K562 (cell line): ENCODE data around the gene POLE2. TPM values are rescaled to one million over a fixed set of nuclear protein-coding genes. Genes with fewer than 3 reads are reported as not detected.

Experiments used
- ATAC-seq: fragments of 200-7000 bp; cut with Tn5 transposase; 3 replicates; pipeline ENCODE4 v1.9.1; 2020; ENCODE audit warnings: moderate library complexity
- BruUV-seq: library from RNA; stranded (reverse); fragments of 400-500 nt; replicated peaks from 2 replicates; lab custom pipeline; 2021; lab: Mats Ljungman, UMichigan
- CTCF ChIA-PET: fragments of 300-600 bp; formaldehyde crosslinking; extraction: SDS; loops from one replicate; lab custom pipeline; 2021; ENCODE audit warnings: low intra/inter-chr PET ratio; lab: Yijun Ruan, JAX
- POLR2A ChIA-PET: fragments of 300-600, 350-650 bp; sonication (Branson Sonifier 250); formaldehyde crosslinking; extraction: SDS; loops from one replicate; lab custom pipeline; 2021; ENCODE audit warnings: antibody characterized with exemption, inconsistent platforms; lab: Yijun Ruan, JAX
- DNase-seq, 4 experiments: peaks; one replicate each; pipeline versions ENCODE4 v3.0.0 to v3.0.0-alpha.2; 2011 to 2018; ENCODE audit warnings: low spot score in 3 of 4, mixed read lengths in 3 of 4; ENCODE audit errors: extremely low read depth in 1 of 4
- FAIRE-seq: peaks from 2 replicates; lab custom pipeline; 2011; peaks lifted over from hg19 to GRCh38; lab: Jason Lieb, UNC
- H2AFZ ChIP-seq: 2 replicates; pipeline ENCODE4 v1.6.0; 2011; ENCODE audit warnings: low read depth, low read length, control low read depth, inconsistent platforms
- H3K27ac ChIP-seq: fragments of 200-600 bp; 3 replicates; pipeline ENCODE4 v1.8.0; 2011; ENCODE audit warnings: low read depth, mild to moderate bottlenecking, control low read depth, inconsistent platforms, low read length, moderate library complexity, mixed read lengths; ENCODE audit errors: extremely low read depth
- H3K27me3 ChIP-seq, 2 experiments: fragments of 300-600 bp in 1 of 2; 2 replicates in 1 of 2; 3 replicates in 1 of 2; pipeline versions ENCODE4 v1.6.0 to v1.8.0; 2011; ENCODE audit warnings: inconsistent platforms in 2 of 2, low read length in 2 of 2, mild to moderate bottlenecking in 1 of 2, mixed read lengths in 1 of 2, moderate library complexity in 1 of 2; ENCODE audit not compliant: control insufficient read depth in 2 of 2, insufficient read depth in 2 of 2
- H3K36me3 ChIP-seq: fragments of 300-600 bp; 3 replicates; pipeline ENCODE4 v1.8.0; 2011; ENCODE audit warnings: mild to moderate bottlenecking, low read length, inconsistent platforms; ENCODE audit not compliant: control insufficient read depth, insufficient read depth
- H3K4me1 ChIP-seq, 2 experiments: fragments of 200-600 bp in 1 of 2; replicated peaks in 1 of 2; 2 replicates in 1 of 2; 3 replicates in 1 of 2; pipeline versions ENCODE4 v1.5.1 to v1.8.0; 2011; ENCODE audit warnings: inconsistent platforms in 2 of 2, low read length in 2 of 2, mild to moderate bottlenecking in 1 of 2, mixed read lengths in 1 of 2, moderate library complexity in 1 of 2; ENCODE audit not compliant: control insufficient read depth in 2 of 2, insufficient read depth in 2 of 2
- H3K4me2 ChIP-seq: 2 replicates; pipeline ENCODE4 v1.6.1; 2011; ENCODE audit warnings: low read length, control low read depth, inconsistent platforms, mixed read lengths; ENCODE audit not compliant: insufficient read depth
- H3K4me3 ChIP-seq: fragments of 200-600 bp; sonication (generic), shearing (Covaris generic); 2 replicates; pipeline ENCODE4 v1.5.1; 2016; ENCODE audit warnings: control low read depth, inconsistent platforms
- H3K79me2 ChIP-seq: fragments of 200-600 bp; 3 replicates; pipeline ENCODE4 v1.8.0; 2011; ENCODE audit warnings: low read length, inconsistent platforms; ENCODE audit not compliant: control insufficient read depth, insufficient read depth
- H3K9ac ChIP-seq, 2 experiments: 2 replicates each; pipeline versions ENCODE4 v1.6.0 to v1.6.1; 2011; ENCODE audit warnings: low read depth in 2 of 2, low read length in 2 of 2, control low read depth in 1 of 2, inconsistent platforms in 1 of 2, mild to moderate bottlenecking in 1 of 2, mixed read lengths in 1 of 2; ENCODE audit not compliant: insufficient read depth in 1 of 2
- H3K9me1 ChIP-seq: one replicate; pipeline ENCODE4 v1.6.0; 2011; ENCODE audit warnings: inconsistent platforms, mild to moderate bottlenecking, low read length, moderate library complexity; ENCODE audit not compliant: control insufficient read depth, insufficient read depth
- H3K9me3 ChIP-seq: replicated peaks from 2 replicates; pipeline ENCODE4 v1.5.1; 2011; ENCODE audit warnings: low read depth, low read length, inconsistent platforms; ENCODE audit not compliant: control insufficient read depth, insufficient read depth
- H4K20me1 ChIP-seq: replicated peaks from 2 replicates; pipeline ENCODE4 v1.6.1; 2011; ENCODE audit warnings: low read length, inconsistent platforms, mixed read lengths; ENCODE audit not compliant: control insufficient read depth, insufficient read depth
- HMGN3 ChIP-seq: IDR thresholded peaks from 2 replicates; pipeline ENCODE4 v1.6.1; 2011; ENCODE audit warnings: borderline replicate concordance, low read depth, mild to moderate bottlenecking, mixed read lengths, low read length; ENCODE audit not compliant: insufficient read length; ENCODE audit errors: extremely low read depth
- NFE2 ChIP-seq: IDR thresholded peaks from 2 replicates; pipeline ENCODE4 v1.6.1; 2014; ENCODE audit warnings: antibody characterized with exemption, low read depth
- PURB ChIP-seq: sonication (generic); formaldehyde crosslinking; IDR thresholded peaks from 2 replicates; pipeline ENCODE4 v1.9.0; 2021; ENCODE audit warnings: low read depth, mild to moderate bottlenecking, missing genetic modification reagents
- SIN3A ChIP-seq, 2 experiments: fragments of 150-350 bp in 1 of 2; IDR thresholded peaks; 2 replicates each; pipeline ENCODE4 v1.6.1; 2011 to 2016; ENCODE audit warnings: borderline replicate concordance in 2 of 2, low read depth in 2 of 2, low read length in 2 of 2, mild to moderate bottlenecking in 2 of 2, moderate library complexity in 2 of 2; ENCODE audit not compliant: control insufficient read depth in 1 of 2
- TEAD4 ChIP-seq, 2 experiments: sonication (generic) in 1 of 2; formaldehyde crosslinking in 1 of 2; IDR thresholded peaks; 2 replicates each; pipeline versions ENCODE4 v1.6.1 to v1.8.0; 2012 to 2022; ENCODE audit warnings: borderline replicate concordance in 1 of 2, inconsistent platforms in 1 of 2, low read length in 1 of 2, mild to moderate bottlenecking in 1 of 2, missing genetic modification reagents in 1 of 2
- ZNF124 ChIP-seq: sonication (generic); formaldehyde crosslinking; IDR thresholded peaks from 2 replicates; pipeline ENCODE4 v1.8.1; 2022; ENCODE audit warnings: missing genetic modification reagents
- ZNF23 ChIP-seq: fragments of 250-450 bp; sonication (Bioruptor Pico); IDR thresholded peaks from 2 replicates; pipeline ENCODE4 v1.4.0; 2020; ENCODE audit warnings: mild to moderate bottlenecking
- ZNF551 ChIP-seq: fragments of 250-450 bp; sonication (Bioruptor Pico); IDR thresholded peaks from 2 replicates; pipeline ENCODE4 v1.5.0; 2021; ENCODE audit warnings: mild to moderate bottlenecking, moderate library complexity
- ZNF592 ChIP-seq: fragments of 450-650 bp; IDR thresholded peaks from 2 replicates; pipeline ENCODE4 v1.6.1; 2017; ENCODE audit warnings: antibody characterized with exemption, mild to moderate bottlenecking
- WGBS: fragments of 100-300 bp; shearing (Covaris generic); methylation state at CpG from one replicate; pipeline ENCODE4 v1.1.6; 2016; ENCODE audit warnings: low coverage, mixed read lengths; ENCODE audit not compliant: insufficient coverage; ENCODE audit errors: missing lambda C conversion rate; 5-methylcytosine and 5-hydroxymethylcytosine counted together
- in situ Hi-C: fragments of 300-500 bp; cut with MboI; formaldehyde crosslinking; loops from 4 replicates; pipeline ENCODE4 v1.15.0; 2018; ENCODE audit warnings: inconsistent platforms, mixed read lengths
- intact Hi-C: fragments of 100-400 bp; cut with micrococcal nuclease; formaldehyde crosslinking; loops from 2 replicates; pipeline ENCODE4 v1.14.2; 2022
- polyA plus RNA-seq, 8 experiments: library from polyadenylated mRNA; depleted of rRNA in 4 of 8; stranded (reverse) in 5 of 8; unstranded in 3 of 8; fragments of >200 nt; fragmentation: Nextera tagmentation in 2 of 8; fragmentation: Illumina TruSeq in 1 of 8; extraction: Ambion mirVana in 2 of 8; extraction: Trizol in 1 of 8; gene quantifications; 2 replicates each; pipeline versions ENCODE4 v1.2.1 to v1.2.3, GENCODE V29; 2011 to 2014; ENCODE audit warnings: inconsistent platforms in 1 of 8, missing spikeins in 1 of 8
- total RNA-seq, 7 experiments: library from RNA; depleted of rRNA in 6 of 7; stranded (reverse); fragments of >200 nt in 6 of 7; fragmentation: Illumina TruSeq in 2 of 7; extraction: Trizol in 2 of 7; gene quantifications; 2 replicates each; pipeline versions ENCODE4 v1.2.1 to v1.2.3, GENCODE V29; 2011 to 2021; ENCODE audit warnings: low replicate concordance in 1 of 7

POLE2 gene
- total and polyA plus RNA-seq, 9 of the 15 experiments (the other 6 are each of a cell fraction or from before 2014, with no cell fraction given), result 30.7 to 78.4 (median 55.4) TPM

- TF ChIP-seq ZNF551 (CRISPR knock-in tag) (no peak), PURB (CRISPR knock-in tag) (no peak), NFE2 (no peak)
Measured at GRCh38 chr14:49623387-49623786, 64.6 kb downstream of the POLE2 start (continued).

GRCh38 chr14:49622022-49622607, 65.9 kb downstream of the POLE2 start:
- Histone ChIP-seq H3K79me2 (peaks cover 89% of the 10 kb centered on the region), H2AFZ (no peak overlapping the region), H3K36me3 (peaks cover 56% of the 10 kb centered on the region), H3K9me1 (peaks cover 3% of the 10 kb centered on the region)
- no peak for DNase-seq
- 0% methylated on average over 3 of the region's 3 CpGs for WGBS
- CTCF ChIA-PET, result no interaction called here
- TF ChIP-seq ZNF124, result no peak
- TF ChIP-seq SIN3A (IDR thresholded peaks at IDR 0.05; ENCODE audit: borderline replicate concordance in 2 of 2, control insufficient read depth in 1 of 2, low read depth in 2 of 2, low read length in 2 of 2), result no peak
- TF ChIP-seq ZNF592, result no peak
- TF ChIP-seq TEAD4 (IDR thresholded peaks at IDR 0.05; ENCODE audit: low read length), result peak; percentile 12; the same call in 1 of the 2 replicates
- no peak for TF ChIP-seq TEAD4 (CRISPR knock-in tag; IDR thresholded peaks at IDR 0.05; ENCODE audit: borderline replicate concordance)
- no peak for TF ChIP-seq HMGN3
- TF ChIP-seq ZNF23 (CRISPR knock-in tag), result no peak
- TF ChIP-seq, all 486 proteins: peak for 1
- Histone ChIP-seq H3K9ac (peak overlapping the region; percentile 97 to 99), H3K27ac (no peak overlapping the region; the same call in 2 of the 3 replicates), H3K4me3 (peak overlapping the region; percentile 89), H3K4me2 (peak overlapping the region; percentile 82), H3K4me1 (peaks cover 4 to 10% of the 10 kb centered on the region in 2 experiments; a peak in 4 of 5 replicates), H4K20me1 (peaks cover 7% of the 10 kb centered on the region), H3K9me3 (no peaks in the 10 kb centered on the region), H3K27me3 (no peaks in the 10 kb centered on the region)
- BruUV-seq, result TSS peak; percentile 65
- peak; percentile 37 for FAIRE-seq
- ATAC-seq, result no peak
- POLR2A ChIA-PET, result interaction anchor here (2.6 to 5.3 kb wide), 4 partner anchors 9 to 35 kb away, joined by 10 to 36 read pairs (median 18); partner anchors contain the start of genes DNAAF2, LRR1 and RPS29
- in situ Hi-C loops (no loop called here), intact Hi-C loops (loop anchor here (5.0 to 10.0 kb wide), 2 partner anchors 35 to 157 kb away; partner anchors contain the start of gene RPS29)
